NCI-H146 (cell line): ENCODE results near the gene RGMA.
"Not testable (repeated sequence)": the region's sequence is repeated elsewhere in the genome, so short reads cannot be mapped to it uniquely, and the experiment has no call there.

Experiments
- DNase-seq: peaks from one replicate; lab custom pipeline; 2025; lab: John Stamatoyannopoulos, UW

The RGMA gene

DNA sequence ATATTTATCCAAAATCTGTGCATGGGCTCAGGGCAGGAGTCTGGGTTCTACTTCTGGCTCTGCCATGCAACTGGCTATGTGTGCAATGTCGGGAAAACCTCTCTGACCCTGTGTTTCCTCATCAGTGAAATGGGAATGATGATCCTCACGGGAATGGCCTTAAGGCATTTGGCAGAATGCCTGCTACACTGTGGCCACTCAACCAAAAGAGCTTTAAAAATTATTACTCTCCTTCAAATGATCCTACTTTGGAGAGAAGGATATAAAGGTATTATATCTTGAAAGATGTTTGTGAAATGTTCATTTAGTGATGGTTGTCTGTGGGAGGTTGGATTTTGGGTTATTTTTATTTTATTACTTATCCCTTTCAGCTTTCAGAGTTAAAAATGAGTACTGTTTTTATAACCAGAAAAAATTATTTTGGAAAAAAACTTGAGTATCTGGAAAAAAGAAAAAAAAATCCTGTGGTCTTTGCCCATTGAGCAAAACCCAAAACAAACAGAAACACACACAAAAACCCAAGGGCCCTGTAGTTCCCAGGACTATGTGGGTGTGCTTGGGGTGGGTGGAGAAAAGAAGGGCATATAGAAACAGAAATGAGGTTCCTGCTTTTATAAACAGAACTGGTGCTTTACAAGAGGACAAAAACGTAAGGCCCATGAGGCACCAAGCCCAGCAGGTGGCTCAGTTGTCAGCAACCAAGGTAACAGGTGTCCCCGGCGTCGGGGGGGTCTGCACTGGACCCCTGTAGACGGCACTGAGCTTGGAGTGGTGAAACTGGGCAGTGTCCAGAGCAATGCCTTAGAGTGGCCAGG is 22.0 kb downstream of the RGMA start:
- DNase-seq, result peak; percentile 9

DNA sequence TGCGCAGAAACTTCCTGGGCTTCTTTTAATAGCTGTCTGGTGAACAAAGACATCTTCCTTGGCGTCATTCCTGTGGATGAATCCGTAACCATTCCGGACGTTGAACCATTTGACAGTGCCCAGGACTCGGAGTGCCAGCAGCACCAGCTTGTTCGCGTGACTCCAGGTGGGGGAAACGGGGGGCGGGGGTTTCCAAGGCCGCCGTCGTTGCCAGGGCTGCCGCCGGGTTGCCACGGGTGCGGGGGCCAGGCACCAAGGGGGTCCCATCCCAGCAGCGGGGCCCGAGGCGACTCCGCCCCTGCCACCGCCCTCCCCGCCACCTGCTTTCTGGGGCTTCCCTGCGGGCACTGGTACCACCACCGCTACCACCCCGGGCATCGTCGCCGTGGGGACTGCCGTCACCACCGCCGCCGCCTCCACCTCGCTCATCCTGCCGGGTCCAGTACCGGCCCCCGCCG is 22.8 kb downstream of the RGMA start:
- DNase-seq, result no peak

DNA sequence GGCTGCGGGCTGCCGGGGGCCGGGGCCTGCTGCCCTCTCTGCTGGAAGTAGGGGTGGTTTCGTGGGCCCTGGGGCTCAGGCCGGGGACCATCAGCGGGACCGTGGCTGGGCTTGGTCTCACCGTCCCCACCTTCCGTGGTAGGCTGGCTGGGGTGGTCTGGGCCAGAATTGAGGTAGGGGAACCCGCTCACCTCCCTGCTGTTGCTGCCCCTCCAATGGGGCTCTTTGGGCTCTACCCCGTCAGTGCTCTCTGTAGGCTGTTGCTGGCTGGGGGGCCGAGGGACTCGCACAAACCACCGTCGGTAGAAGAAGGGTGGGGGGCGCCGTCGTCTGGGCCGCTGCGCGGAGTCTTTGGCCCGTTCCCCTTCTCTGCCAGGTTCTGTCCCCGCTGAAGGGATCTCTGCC is 23.4 kb downstream of the RGMA start:
- DNase-seq, result no peak

DNA sequence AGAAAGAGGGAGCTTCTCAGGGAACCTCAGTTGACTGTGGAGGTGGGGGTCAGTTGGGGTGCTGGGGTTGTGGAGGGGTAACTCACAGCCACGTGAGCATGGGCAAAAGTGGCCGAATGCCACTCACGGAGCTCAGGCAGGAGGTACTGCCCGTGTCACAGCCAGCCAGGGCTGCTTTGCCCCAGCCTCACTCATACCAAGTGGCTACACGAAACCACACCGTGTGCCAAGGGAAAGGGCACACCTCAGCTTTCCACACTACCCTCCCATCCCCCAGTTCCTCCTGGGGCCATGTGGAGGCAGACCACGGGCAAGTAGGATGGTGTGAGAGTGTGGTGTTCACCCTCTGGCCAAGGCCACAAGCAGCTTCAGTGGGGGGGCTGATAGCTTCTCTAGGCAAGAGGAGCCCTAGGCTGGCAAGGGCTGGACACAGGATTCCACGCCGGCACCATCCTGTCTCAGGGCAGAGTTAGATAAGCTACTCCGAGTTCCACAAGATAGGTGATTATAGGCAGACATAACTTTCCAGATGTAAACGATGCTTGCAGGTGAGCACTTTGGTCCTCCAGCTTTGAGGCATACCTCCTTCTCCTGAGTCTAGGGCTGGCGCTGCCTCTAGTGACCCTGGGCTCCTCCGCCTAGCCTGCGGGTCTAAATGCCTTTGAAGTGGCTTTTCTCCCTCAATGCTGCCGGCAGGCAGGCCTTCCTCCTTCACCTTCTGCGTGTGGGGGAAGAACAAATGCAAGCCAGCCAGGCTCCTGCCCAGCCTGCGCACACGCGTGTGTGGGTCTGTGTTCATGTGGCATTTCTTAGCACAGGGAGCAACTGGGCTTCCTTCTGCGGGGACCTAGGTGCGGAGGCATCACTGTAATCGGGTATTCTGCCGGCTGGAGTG is 25.0 kb downstream of the RGMA start:
- DNase-seq, result no peak

DNA sequence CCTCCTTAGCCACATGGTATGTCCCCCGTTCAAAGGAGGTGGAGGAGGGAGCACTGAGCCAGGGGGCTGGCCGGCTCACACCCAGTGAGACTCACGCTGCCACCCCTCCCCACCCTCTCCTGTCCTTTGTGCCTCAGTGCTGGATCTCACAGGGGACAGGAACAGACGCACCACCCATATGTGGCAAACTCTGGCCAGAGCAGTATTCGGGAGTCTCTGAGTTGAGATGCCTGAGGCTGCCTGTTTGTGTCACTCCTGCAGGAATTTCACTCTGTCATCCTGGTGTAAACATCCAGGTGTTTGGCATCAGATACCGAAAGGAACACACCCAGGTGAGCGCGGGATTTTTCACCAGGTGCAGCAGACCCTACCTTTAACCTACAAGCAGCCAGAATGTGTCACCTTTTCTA is 25.7 kb downstream of the RGMA start:
- no peak for DNase-seq

DNA sequence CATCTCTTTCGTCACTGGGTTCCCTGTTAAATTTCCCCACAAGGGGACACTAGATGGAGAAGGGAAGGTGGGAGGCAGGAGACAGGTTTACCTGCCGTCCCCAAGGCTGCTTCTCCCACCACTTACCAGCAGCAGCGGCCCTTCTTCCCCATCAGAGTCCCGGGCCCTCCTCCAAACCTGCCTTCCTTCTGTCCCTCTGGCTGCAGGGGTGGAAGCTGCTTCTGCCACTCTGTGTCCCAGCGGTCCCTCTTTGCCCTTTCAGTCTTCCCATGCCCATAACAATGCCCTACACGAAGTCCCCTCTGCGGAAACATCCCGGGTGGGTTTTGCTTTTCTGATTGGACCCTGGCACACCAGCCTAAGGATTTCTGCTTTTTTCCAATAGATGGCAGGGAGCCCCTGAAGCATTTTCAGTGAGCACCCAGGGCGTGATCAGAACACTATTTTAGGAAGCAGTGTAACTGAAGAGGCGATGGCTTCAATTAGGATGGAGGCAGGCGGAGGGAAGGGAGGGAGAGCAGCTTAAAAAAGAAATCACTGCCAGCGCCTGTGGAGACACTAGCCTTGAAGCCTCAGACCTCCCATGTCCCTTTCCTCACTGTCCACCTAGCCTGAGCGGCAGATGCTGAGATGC is 26.3 kb downstream of the RGMA start:
- not testable (repeated sequence) for DNase-seq

DNA sequence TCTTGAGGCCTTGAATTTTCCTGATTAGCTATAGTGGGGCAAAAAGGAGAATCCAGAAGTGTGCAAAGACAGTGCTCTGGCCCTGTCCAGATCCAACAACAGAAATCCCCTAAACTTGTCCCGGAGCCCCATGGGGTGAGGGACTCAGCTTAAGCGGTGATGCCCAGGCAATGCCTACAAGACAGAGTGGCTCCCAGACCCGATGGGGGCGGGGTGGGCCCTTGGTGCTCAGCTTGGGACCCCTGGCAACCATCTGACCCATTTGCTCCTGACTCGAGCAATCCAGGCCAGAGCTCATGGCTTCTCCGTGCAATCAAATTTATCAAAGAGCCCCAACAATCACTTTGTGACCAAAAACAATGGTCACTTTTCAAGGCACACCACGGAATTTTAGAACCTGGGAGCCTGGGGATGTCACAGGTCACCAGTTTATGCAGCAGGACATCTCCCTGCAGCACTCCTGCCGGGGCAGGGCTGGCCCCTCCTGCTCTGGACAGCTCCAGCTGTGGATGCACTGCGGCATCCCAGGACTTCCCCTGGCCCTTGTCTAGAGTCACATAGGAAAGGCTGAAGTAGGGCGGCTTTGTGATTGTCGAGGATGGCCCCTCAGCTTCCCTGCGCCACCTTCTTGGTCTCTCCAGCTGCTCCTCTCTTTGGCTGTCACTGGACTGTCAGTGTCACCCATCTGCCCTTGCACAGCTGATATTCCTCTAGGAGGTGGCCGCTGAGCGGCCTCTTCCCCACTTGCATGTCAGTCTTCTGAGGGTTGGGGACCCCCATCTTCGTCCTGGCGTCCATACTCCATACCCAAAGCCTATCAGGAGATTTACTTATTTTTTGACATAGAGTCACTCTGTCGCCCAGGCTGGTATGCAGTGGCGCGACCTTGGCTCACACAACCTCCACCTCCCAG is 28.4 kb downstream of the RGMA start:
- no peak for DNase-seq

DNA sequence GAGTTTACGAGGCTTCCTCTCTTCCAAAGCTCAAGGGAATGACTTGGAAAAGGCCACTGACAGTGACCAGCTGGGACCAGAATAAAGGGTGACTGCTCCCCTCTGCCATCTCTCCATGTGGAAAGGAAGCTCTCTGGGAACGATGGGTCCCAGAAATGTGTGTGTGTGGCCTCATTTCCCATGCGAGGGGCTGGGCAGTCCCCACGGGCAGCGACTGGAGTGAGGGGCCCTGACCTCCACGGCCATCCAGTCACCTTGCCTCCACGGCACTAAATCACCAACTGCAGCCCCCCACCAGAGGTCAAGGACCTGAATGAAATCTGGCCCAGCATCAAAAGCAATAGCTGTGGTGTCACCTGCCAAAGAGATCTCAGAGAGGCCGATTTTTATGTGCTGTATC is 29.6 kb downstream of the RGMA start:
- no peak for DNase-seq

DNA sequence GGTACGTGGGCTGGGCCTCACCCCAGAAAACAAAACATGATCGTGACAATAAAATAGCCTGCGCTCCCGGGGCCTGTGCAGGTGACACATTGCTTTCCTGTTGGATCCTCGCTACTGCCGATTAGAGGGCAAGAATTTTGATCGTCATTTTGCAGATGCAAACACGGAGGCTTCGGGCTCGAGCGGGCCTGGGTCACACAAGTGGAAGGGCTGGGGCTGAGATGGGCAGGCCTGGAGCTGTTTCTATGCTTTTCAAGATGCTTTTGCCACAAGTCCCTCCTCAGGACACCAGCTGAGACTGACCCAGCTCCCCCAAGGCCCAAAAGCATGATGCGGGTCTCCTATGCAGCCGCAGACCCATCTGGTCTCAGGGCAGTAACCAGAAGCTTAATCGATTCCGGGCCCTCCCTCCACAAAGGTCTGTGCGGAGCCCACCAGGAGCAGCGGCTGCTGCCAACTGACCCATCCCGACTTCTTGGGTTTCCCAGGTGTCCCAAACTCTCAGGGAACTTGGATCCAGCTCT is 30.0 kb downstream of the RGMA start:
- DNase-seq, result no peak

DNA sequence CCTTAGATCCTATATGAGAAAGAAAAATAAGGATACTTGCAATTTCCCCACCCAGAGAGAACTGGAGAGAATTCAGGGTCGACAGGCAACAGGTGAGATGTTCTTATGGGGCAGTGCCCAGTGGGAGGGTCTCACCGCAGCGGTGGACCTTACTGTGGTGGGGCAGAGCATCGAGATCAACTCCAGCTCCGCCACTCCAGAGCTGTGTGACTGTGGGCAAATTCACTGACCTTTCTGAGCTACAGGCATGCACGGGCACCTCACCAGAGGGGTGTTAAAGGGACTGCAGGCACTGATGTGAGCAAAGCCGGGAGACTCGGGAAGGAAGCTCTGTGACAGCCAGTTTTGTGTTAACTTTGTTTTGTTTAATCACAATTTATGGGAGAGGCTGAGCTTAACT is 30.9 kb downstream of the RGMA start:
- DNase-seq, result no peak

DNA sequence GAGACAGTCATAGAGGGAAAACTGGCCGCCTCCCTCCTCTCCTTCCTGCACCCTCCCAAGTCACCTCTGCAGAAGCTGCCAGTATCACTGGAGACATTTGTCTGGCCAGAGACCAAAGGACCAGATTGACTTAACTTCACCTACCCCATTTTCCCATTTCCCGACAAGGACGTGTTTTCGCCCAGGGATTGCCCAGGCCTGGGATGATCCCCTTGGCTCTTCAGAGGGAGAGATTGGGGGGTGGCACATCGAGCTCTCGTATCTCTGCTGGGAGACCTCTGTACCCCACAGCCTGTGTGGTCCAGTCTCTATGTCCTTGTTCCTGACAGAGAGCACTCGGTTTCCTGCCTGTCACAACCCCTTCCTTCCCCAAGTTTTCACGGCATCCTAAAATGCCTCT is 31.4 kb downstream of the RGMA start:
- no peak for DNase-seq

DNA sequence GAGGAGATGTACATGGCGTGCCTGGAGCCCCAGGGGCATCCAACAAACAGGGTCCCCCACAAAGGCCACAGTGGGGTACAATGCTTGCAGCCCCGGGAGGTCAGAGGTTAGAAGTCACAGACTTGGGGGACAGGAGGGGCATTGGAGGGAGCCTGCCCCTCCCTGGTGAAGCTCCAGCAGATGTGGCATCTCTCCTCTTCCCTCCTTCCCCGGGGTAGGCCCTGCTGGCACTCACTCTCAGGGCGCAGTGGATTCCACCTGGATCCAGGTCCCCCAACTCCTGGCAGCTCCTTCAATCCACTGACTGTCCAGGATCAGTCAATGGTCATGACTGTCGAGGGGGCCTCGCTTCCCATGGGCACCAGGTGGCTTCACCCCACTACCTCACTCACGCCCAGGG is 32.2 kb downstream of the RGMA start:
- no peak for DNase-seq

DNA sequence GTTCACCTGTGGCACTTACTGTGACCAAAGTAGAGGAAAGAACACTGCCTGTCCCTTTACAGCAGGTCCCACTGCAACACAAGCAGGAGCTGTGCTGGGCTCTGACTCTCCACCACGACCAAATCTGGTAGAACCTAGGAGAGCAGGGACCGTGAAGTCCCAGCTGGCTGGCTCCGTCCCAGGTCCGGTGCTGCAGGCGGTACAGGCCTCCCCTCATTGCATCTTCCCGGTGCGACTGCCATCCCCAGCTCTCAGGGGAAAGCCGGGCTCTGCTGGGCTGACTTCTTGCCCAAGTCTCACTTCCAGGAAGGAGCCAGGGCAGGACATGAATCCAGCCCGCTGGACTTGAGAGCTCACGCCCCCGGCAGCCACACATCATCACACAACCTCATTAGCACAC is 33.8 kb downstream of the RGMA start:
- no peak for DNase-seq

DNA sequence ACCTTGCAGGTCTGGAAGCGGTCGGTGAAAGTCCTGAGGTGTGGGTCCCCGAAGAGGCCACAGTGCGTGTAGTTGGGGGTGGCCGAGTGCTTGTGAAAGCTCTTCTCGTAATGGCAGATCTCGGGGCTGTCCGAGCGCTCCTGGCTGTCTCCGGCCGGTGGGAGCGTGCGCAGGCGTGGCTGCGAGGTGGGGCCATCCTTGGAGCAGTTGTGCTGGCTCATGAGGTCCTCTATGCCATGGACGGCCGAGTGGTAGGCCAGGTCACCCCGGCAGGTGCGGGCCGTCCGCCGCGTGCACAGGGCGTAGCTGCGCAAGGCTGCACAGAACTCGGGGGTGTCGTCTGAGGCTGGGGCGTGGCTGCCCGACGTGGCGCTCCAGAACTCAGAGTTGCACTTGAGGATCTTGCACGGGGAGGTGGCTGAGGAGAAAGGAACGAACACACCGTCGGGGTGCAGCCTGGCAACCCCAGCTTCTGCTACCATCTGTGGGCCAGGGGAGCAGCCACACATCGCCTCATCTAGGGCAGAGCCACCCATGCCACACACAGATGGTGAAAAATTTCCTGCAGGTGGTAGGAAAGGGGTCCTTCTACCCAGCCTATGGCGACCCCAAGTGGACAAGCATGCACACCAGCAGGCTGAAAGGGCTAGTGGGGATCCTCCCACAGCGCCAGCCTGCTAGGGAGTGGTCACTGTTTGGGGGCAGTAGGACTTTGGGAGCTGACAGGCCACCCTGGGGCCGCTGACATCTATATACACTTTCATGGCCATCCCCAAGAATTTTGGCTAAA is 36.7 kb downstream of the RGMA start:
- DNase-seq, result no peak

DNA sequence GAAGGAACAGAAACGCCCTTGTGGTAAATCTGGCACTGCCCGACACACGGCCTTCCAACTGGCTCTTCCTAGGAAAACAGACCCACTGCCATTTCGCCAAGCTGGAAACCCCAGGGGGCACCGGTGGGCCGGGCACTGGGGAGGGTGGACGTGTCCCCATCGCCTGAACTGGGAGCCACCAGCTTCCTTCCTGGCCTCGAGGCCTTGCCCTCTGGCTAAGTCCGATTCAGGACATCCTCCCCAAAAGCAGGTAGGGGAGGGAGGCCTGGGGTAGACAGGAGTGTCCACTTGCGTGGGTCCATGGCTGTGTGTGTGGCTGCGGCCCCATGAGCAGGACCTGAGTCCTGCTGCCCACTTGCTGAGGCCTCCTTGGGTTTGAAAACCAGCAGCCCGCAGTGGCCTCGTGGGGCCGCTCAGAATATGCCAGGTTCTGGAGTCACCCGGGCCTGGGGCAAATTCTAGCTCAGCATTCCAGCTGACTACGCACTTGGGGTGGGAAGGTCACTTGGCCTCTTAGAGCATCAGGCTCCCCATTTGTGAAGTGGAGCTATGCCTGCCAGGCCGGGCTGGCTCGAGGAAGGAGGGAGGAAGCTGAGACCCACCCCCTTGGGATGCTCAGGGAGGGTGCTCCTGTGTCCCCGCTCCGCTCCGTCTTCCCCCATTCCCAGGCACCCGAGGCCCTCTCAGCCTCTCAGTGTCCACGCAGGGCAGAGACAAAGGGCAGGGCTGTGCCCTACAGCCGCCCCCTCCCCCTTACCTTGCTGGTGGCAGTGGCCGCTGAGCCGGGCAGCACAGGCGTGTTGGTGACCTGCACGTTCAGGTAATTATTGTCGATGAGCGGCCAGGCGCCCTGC is 37.5 kb downstream of the RGMA start:
- DNase-seq, result no peak

DNA sequence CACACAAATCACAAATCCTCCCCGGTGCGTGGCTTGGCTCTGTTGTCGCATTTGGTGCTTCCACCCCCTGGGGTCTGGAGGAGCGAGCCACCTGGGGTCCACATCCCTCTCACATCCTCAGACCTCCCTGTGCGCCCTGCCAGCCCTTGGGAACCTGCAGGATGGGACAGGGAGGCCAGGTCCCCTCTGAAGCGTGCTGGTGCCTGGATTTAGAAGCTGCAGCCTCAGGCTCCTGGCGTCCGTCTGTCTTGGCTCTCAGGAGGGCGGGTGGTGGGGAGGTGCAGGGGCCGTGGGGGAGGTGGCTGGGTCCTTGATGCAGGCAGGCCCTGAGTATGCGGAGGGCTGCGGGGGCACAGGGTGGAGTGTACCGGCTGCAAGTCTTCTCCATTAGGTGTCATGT is 38.4 kb downstream of the RGMA start:
- no peak for DNase-seq

DNA sequence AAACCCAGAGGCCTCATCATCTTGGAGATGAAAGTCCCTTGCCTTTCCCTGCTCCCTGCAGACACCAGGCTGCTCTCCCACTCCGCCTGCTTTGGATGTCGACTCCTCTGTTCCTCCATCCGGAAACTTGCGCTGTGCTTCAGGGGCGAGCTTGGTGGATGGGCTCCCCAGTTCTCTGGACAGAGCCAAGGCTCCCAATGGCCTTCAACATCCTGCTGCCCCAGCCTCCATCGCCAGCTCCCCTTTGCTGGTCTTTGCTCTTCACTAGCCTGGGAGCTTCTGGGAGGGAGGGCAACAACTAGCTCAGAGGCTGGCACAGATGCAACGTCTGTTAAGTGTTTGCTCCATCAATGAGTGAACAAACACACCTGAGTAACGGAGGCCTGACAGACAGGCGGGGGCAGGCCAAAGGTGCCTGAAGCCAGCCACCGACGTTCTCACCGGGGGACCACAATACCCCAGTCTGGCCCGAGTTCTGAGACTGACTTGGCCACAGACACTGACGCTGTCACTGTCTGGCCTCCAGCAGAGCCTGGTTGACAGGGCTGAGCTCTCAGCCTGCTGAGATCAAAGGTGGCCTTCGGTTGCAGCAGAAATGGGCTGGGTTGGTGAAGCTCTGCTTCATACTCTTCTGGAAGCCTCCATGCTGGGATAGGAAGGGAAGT is 39.0 kb downstream of the RGMA start:
- no peak for DNase-seq

DNA sequence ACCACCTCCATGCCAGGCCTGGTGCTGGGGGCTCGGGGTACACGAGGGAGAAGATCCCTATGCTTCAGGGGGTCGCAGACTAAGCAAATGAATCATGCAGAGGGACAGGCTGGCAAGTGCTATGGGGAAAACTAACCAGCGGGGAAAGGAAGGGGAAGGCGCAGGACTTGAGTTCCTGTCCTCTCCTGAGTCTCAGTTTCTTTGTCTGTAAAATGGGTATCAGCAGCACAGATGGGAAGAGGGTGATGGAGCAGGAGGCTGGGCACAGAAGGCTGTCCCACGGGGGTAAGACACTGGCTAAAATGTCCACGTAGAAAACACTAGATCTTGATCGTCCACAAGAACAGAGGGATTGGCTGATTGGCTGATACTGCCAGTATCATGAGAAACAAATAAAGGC is 39.8 kb downstream of the RGMA start:
- no peak for DNase-seq

DNA sequence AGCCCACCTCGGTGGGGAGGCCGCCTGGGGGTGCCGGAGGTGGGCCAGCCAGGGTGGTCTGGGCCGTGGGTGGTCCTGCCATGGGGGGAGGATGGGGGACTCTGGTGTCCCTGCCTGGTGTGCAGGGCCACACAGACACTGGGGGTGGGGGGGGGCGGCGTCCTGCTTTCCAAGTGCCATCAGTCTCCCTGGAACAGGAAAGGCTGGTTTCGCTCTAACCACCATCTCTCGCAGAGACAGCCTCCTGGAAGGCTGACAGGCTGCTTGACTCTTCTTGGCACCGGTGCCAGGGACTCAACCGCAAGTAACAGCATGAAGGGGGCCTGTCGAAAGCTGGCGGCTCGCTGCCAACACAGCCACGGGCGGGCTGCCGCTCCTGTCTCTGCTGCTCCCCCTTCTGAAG is 40.3 kb downstream of the RGMA start:
- no peak for DNase-seq
